CD4-positive, alpha-beta T cell treated with Interleukin-4 for 4 hours (primary cell): ENCODE results near the gene MAGEB4.
"Not testable (repeated sequence)": the region's sequence is repeated elsewhere in the genome, so short reads cannot be mapped to it uniquely, and the experiment has no call there.

Experiments
- DNase-seq: peaks from one replicate; pipeline ENCODE4 v3.0.0-alpha.2; 2020

The MAGEB4 gene, protein sequence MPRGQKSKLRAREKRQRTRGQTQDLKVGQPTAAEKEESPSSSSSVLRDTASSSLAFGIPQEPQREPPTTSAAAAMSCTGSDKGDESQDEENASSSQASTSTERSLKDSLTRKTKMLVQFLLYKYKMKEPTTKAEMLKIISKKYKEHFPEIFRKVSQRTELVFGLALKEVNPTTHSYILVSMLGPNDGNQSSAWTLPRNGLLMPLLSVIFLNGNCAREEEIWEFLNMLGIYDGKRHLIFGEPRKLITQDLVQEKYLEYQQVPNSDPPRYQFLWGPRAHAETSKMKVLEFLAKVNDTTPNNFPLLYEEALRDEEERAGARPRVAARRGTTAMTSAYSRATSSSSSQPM

DNA sequence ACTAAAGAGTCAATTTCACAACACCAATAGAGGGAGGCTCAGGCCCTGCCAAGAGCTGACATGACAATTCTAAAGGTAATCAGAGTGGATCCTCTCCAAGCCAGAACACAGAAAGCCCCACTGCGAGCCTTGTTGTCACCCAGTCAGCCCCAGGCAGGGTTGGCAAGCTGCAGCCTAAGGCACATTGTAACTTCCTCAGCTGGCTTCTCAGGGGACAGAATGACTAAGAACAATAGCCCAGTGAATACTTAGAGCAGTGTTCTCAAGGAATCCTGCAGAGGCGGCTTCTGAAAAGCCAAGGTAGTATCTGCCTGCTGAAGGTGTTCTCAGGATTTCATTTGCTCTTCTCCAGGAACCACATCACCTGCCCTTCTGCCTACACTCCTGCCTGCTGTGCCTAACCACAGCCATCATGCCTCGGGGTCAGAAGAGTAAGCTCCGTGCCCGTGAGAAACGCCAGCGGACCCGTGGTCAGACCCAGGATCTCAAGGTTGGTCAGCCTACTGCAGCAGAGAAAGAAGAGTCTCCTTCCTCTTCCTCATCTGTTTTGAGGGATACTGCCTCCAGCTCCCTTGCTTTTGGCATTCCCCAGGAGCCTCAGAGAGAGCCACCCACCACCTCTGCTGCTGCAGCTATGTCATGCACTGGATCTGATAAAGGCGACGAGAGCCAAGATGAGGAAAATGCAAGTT is at the start of gene MAGEB4:
Gene MAGEB4, plus strand, starts transcription at position 277 of the 692 bp plus-strand sequence. Its CDS starts 136 bp downstream, at position 413.
- DNase-seq = no peak

DNA sequence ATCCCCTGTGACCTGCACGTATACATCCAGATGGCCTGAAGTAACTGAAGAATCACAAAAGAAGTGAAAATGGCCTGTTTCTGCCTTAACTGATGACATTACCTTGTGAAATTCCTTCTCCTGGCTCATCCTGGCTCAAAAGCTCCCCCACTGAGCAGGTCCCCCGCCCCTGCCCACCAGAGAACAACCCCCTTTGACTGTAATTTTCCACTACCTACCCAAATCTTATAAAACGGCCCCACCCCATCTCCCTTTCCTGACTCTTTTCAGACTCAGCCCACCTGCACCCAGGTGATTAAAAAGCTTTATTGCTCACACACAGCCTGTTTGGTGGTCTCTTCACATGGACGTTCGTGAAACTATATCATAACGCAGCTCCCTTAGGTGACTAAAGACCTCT is 47.9 kb upstream of the MAGEB4 start:
- not testable (repeated sequence) for DNase-seq

- no peak for DNase-seq
Observed at GRCh38 chrX:30196322-30196721, 45.5 kb upstream of the MAGEB4 start.

- DNase-seq = no peak
Observed at GRCh38 chrX:30212172-30212571, 29.6 kb upstream of the MAGEB4 start.

DNA sequence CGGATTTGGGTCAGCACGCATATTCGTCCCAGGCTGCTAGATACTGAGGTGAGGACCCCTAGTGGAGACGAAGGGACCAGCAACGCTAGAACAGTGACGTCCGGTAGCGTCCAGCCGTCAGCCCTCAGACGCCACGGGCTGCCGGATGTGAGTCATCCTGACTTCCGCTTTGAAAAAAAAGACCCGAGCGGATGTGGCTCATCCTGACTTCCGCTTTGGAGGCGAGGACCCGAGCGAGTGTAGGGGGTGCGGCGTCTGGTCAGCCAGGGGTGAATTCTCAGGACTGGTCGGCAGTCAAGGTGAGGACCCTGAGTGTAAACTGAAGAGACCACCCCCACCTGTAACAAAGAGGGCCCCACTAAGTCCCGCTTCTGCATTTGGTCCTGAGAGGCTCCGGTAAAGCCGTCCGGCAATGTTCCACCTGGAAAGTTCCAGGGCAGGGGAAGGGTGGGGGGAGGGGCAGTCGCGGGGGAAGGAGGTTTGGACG is 26.4 kb upstream of the MAGEB4 start, which contains the start of gene MAGEB2:
Gene MAGEB2, plus strand, starts transcription at position 207 of the 487 bp plus-strand sequence. CDS start 3,018 bp downstream, outside the sequence.
- DNase-seq = no peak

GRCh38 chrX:30217465-30217864 is 24.3 kb upstream of the MAGEB4 start:
- no peak for DNase-seq

DNA sequence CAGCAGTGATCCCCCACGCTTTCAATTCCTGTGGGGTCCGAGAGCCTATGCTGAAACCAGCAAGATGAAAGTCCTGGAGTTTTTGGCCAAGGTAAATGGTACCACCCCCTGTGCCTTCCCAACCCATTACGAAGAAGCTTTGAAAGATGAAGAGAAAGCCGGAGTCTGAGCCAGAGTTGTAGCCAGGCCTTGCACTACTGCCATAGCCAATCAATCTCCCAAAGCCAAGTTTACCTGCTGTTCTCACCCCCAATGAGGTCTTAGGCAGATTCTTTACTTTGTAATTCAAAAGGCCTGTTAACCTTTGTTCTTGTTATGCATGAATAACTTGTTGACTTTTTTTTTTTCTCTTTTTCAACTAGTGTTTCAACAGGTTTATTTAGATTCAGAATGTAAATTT is 22.4 kb upstream of the MAGEB4 start:
- no peak for DNase-seq

DNA sequence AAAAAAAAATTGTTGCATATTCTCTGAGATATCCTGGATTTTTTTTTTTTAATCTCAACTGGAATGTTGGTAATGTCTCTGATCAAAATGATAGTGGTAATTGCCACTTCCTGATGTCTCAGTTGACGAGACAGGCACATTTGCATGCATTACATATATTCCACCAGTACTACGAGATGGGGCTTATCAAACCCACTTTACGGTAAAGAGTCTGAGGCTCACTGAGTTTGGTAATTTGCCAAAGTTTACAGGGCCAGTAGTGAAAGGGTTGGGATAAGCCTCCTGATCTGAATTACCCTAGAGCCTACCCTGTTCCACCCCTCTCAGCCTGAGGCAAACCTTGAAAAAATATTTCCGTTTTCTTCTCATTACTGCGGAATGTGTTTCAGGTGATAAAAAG is 21.1 kb upstream of the MAGEB4 start:
- no peak for DNase-seq

DNA sequence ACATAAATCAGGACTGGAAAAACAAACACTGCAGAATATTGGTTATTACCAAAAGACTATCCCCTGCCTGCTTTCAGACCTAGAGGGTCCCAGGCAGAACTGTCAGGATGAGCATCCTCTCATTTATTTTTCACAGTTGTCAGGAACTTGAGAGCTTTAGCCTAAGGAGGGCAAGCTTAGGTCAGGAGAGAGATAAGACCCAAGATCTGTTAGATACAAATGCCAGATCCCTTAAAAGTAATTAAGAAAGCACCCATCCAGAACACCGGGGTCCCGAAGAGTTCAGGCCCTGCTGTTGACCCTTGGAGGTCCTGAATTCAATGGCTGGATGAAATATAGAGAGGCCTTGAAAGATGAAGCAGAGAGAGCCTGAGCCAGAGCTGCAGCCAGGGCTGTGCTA is 17.3 kb upstream of the MAGEB4 start:
- DNase-seq = no peak

DNA sequence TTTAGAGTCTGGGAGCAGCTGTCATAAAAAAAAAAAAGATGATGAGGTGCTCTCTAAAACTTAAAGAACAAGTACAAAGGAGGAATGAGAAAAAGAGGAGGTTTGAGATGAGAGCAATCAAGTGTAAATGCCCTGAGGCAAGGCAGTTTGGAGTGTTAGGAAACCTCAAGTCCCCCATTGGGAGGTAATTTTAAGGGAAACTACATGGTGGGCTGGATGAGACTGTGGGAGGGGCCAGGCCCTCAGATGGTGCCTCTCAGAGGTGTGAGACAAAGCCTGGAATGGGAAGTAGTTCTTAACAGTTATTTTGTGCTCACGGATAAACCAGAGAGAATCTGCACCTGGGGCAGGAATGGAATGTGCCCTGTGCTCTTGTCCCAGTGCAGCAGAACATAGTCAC is 13.3 kb upstream of the MAGEB4 start:
- no peak for DNase-seq

DNA sequence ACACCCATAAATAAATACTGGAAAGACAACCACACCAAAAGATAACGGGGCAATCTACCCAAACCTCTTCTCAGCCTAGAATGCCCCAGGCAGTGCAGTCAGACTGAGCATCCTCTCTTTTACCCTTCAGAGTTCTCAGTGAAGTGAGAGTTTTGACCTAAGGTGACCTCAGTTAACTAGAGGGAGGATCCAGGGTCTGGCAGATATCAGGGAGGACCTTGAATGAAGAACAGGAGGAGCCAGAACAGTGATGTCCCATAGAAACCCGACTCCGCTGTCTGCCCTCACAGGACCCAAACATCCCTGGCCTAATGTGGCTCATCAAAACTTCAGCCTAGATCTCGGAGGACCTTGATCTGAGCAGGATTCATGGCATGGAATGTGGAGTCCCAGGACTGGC is 11.4 kb upstream of the MAGEB4 start, which contains the start of gene MAGEB3:
Gene MAGEB3, plus strand, starts transcription at position 263 of the 400 bp plus-strand sequence. CDS start 5,268 bp downstream, outside the sequence.
- no peak for DNase-seq

- DNase-seq = no peak
Observed at GRCh38 chrX:30246769-30247489, 5.1 kb downstream of the MAGEB4 start, which contains the start of gene MAGEB1. Gene MAGEB1 (plus strand): TSS chrX:30247146. CDS start chrX:30250494, 3,348 bp downstream.

GRCh38 chrX:30248854-30249253 is 7.1 kb downstream of the MAGEB4 start:
- DNase-seq = no peak

GRCh38 chrX:30253257-30253656 is 11.5 kb downstream of the MAGEB4 start:
- no peak for DNase-seq

GRCh38 chrX:30259927-30260326 is 18.1 kb downstream of the MAGEB4 start:
- no peak for DNase-seq

GRCh38 chrX:30261012-30261411 is 19.2 kb downstream of the MAGEB4 start:
- no peak for DNase-seq

- DNase-seq = no peak
Observed at GRCh38 chrX:30262763-30263162, 21.0 kb downstream of the MAGEB4 start.

DNA sequence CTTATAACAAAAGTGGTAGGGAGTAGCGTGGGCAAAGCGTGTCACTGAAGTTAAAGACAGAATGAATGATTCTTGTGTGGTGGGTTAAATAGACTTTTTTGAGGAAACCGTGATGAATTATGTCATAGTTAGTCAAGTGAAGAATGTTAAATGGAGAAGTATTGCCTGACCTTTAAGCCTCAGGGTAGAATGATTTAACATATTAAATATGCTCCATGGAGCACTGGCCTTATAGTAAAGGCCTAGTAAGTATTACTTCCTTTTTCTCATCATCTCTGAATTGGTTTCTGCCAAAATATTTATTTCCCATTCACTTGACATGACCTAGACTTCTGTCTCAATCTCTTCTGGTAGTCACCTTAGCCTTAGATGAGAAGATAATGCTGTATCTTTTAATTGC is 28.8 kb downstream of the MAGEB4 start:
- DNase-seq = no peak

DNA sequence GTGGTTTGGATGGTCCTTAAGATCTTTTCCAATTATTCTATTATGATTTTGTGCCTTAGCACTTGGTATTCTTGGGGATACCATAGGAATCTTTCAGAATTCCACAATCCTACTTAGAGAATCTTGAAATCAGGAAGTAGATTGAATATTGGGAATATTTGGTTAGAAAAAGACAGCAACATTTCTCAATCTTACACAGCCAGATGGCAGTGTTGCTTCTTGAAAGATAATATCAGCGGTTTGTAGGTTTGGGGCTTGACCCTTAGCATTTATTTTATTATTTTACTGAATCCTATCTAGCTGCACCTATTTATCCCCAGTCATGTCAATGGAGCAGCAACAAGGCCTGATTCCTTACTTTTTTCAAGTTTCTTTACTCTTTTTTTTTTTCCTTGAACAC is 33.7 kb downstream of the MAGEB4 start:
- DNase-seq = no peak

DNA sequence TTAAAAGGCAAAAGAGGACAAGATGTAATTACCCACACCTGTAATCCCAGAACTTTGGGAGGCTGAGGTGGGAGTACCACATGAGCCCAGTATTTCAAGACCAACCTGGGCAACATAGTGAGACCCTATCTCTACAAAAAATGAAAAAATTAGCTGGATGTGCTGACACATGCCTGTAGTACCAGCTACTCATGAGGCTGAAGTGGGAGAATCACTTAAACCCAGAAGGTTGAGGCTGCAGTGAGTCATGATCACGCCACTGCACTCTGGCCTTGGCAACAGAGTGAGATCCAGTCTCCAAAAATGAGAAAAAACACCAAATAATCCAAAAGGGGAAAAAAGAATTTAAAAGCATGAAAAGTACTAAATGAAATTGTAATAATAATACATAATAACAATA is 36.6 kb downstream of the MAGEB4 start:
- DNase-seq = no peak

DNA sequence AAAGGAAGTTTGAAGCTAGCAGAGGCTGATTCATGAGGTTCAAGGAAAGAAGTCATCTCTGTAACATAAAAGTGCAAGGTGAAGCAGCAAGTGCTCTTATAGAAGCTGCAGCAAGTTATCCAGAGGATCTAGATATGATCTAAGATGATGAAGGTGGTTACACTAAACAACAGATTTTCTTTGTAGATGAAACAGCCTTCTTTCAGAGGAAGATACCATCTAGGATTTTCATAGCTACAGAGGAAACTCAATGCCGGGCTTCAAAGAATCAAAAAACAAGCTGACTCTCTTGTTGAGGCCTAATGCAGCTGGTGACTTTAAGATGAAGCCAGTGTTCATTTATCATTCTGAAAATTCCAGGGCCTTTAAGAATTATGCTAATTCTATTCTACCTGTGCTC is 38.6 kb downstream of the MAGEB4 start:
- DNase-seq = no peak

- DNase-seq = no peak
Observed at GRCh38 chrX:30282527-30282926, 40.7 kb downstream of the MAGEB4 start.
